NCI-H2196 (cell line): ENCODE results near the gene NSMF.

Source experiments
- DNase-seq: peaks from one replicate; lab custom pipeline; 2025; ENCODE audit not compliant: unreplicated experiment; lab: John Stamatoyannopoulos, UW

The NSMF gene

GRCh38 chr9:137449081-137449844, 9.9 kb downstream of the NSMF start:
- no peak for DNase-seq

GRCh38 chr9:137448602-137448962, 10.6 kb downstream of the NSMF start:
- DNase-seq, result no peak

- DNase-seq, result no peak
Observed at GRCh38 chr9:137447722-137448601, 11.2 kb downstream of the NSMF start.

GRCh38 chr9:137446851-137447471, 12.2 kb downstream of the NSMF start:
- DNase-seq, result no peak

GRCh38 chr9:137445930-137446431, 13.2 kb downstream of the NSMF start:
- DNase-seq, result no peak

- DNase-seq, result peak; percentile 69
Observed at GRCh38 chr9:137445275-137445807, 13.8 kb downstream of the NSMF start.

- no peak for DNase-seq
Observed at GRCh38 chr9:137444106-137444790, 14.9 kb downstream of the NSMF start.

GRCh38 chr9:137441935-137442321, 17.2 kb downstream of the NSMF start:
- no peak for DNase-seq

GRCh38 chr9:137441289-137441934, 17.7 kb downstream of the NSMF start, which contains the start of gene ENTPD8:
ENTPD8 (minus strand) TSS chr9:137441357; CDS start chr9:137438285, 3,072 bp downstream.
- peak; percentile 88 for DNase-seq

- no peak for DNase-seq
Observed at GRCh38 chr9:137439158-137439714, 19.9 kb downstream of the NSMF start.

- DNase-seq, result no peak
Observed at GRCh38 chr9:137438591-137439157, 20.5 kb downstream of the NSMF start.

- no peak for DNase-seq
Observed at GRCh38 chr9:137437691-137438590, 21.2 kb downstream of the NSMF start.

- no peak for DNase-seq
Observed at GRCh38 chr9:137436761-137437600, 22.2 kb downstream of the NSMF start.

GRCh38 chr9:137435980-137436760, 23.0 kb downstream of the NSMF start:
- peak; percentile 65 for DNase-seq

- DNase-seq, result no peak
Observed at GRCh38 chr9:137435381-137435891, 23.7 kb downstream of the NSMF start.
